HepG2 (cell line): Measurements from ENCODE around the gene SAPCD1. TPM values are rescaled to one million over a fixed set of nuclear protein-coding genes. Genes with fewer than 3 reads are reported as not detected.
A peak's percentile ranks its signal among the peaks of the same experiment; 100 is the strongest.

ENCODE experiments used
- ARID2 ChIP-seq: sonication (generic); formaldehyde crosslinking; IDR thresholded peaks from 2 replicates; pipeline ENCODE4 v1.8.1; 2022; ENCODE audit warnings: mild to moderate bottlenecking, missing genetic modification reagents, borderline replicate concordance
- ARNTL ChIP-seq: sonication (generic); formaldehyde crosslinking; IDR thresholded peaks from 2 replicates; pipeline ENCODE4 v1.4.0; 2020; ENCODE audit warnings: mild to moderate bottlenecking, missing genetic modification reagents
- ATM ChIP-seq: fragments of 450-650 bp; IDR thresholded peaks from 2 replicates; pipeline ENCODE4 v1.7.1; 2017; ENCODE audit warnings: mild to moderate bottlenecking, borderline replicate concordance
- DRAP1 ChIP-seq: IDR thresholded peaks from 2 replicates; pipeline ENCODE4 v1.6.1; 2016; ENCODE audit warnings: missing genetic modification reagents, missing compliant biosample characterization
- FOXK1 ChIP-seq: sonication (generic); formaldehyde crosslinking; IDR thresholded peaks from 2 replicates; pipeline ENCODE4 v1.4.0; 2020; ENCODE audit warnings: low read depth, missing genetic modification reagents, borderline replicate concordance
- KDM1A ChIP-seq: IDR thresholded peaks from 2 replicates; pipeline ENCODE4 v1.6.1; 2016; ENCODE audit warnings: missing compliant biosample characterization
- KDM6A ChIP-seq: IDR thresholded peaks from 2 replicates; pipeline ENCODE4 v1.6.1; 2016; ENCODE audit warnings: low read depth
- NKX3-1 ChIP-seq: sonication (generic); formaldehyde crosslinking; IDR thresholded peaks from 2 replicates; pipeline ENCODE4 v1.5.0; 2020; ENCODE audit warnings: missing genetic modification reagents
- POLR2AphosphoS5 ChIP-seq: IDR thresholded peaks from 2 replicates; pipeline ENCODE4 v1.6.1; 2012; ENCODE audit warnings: low read depth, low read length
- RBFOX2 ChIP-seq: fragments of 200-400 bp; formaldehyde crosslinking; IDR thresholded peaks from 2 replicates; pipeline ENCODE4 v1.6.1; 2017; ENCODE audit warnings: low read depth, mild to moderate bottlenecking, low read length
- TBX3 ChIP-seq: fragments of 450-650 bp; IDR thresholded peaks from 2 replicates; pipeline ENCODE4 v1.6.1; 2017; ENCODE audit warnings: antibody characterized with exemption, mild to moderate bottlenecking, inconsistent platforms, borderline replicate concordance
- ZBTB21 ChIP-seq: sonication (generic); formaldehyde crosslinking; IDR thresholded peaks from 2 replicates; pipeline ENCODE4 v1.4.0; 2020; ENCODE audit warnings: missing genetic modification reagents
- ZNF451 ChIP-seq: sonication (generic); formaldehyde crosslinking; IDR thresholded peaks from 2 replicates; pipeline ENCODE4 v1.5.0; 2020; ENCODE audit warnings: mild to moderate bottlenecking, missing genetic modification reagents
- ZNF460 ChIP-seq: sonication (generic); formaldehyde crosslinking; IDR thresholded peaks from 2 replicates; pipeline ENCODE4 v1.5.1; 2020; ENCODE audit warnings: missing genetic modification reagents, mild to moderate bottlenecking, borderline replicate concordance
- ZNF512B ChIP-seq: sonication (generic); formaldehyde crosslinking; IDR thresholded peaks from 2 replicates; pipeline ENCODE4 v1.5.1; 2020; ENCODE audit warnings: missing genetic modification reagents, mild to moderate bottlenecking, borderline replicate concordance
- polyA plus RNA-seq, 8 experiments: library from polyadenylated mRNA; depleted of rRNA in 3 of 8; stranded (reverse) in 7 of 8; unstranded in 1 of 8; fragments of >200 nt; fragmentation: Illumina TruSeq in 4 of 8; extraction: Trizol in 4 of 8; gene quantifications; 2 replicates each; pipeline versions ENCODE4 v1.2.1 to v1.2.3, GENCODE V29; 2011 to 2016; ENCODE audit warnings: low read depth in 4 of 8, missing spikeins in 1 of 8, mixed read lengths in 1 of 8; ENCODE audit not compliant: insufficient read depth in 1 of 8
- total RNA-seq, 5 experiments: library from RNA; depleted of rRNA; stranded (reverse); fragments of >200 nt; fragmentation: Illumina TruSeq; extraction: Trizol; gene quantifications; 2 replicates each; pipeline ENCODE4 v1.2.3, GENCODE V29; 2016; ENCODE audit warnings: low read depth in 1 of 5
- TF ChIP-seq, protein P1 (sequence below): sonication (generic); formaldehyde crosslinking; conservative IDR thresholded peaks from 2 replicates; pipeline ENCODE4 v1.4.0; 2020; ENCODE audit warnings: mild to moderate bottlenecking, missing genetic modification reagents, moderate library complexity
- TF ChIP-seq, protein P2 (sequence below): sonication (generic); formaldehyde crosslinking; IDR thresholded peaks from 2 replicates; pipeline ENCODE4 v1.5.0; 2020; ENCODE audit warnings: missing genetic modification reagents
- TF ChIP-seq, protein P3 (sequence below): sonication (generic); formaldehyde crosslinking; IDR thresholded peaks from 2 replicates; pipeline ENCODE4 v1.8.0; 2022; ENCODE audit warnings: mild to moderate bottlenecking, missing genetic modification reagents, moderate library complexity
- TF ChIP-seq, protein P4 (sequence below), 2 experiments: fragments of 450-650 bp in 1 of 2; sonication (generic) in 1 of 2; formaldehyde crosslinking; IDR thresholded peaks; 2 replicates each; pipeline versions ENCODE4 v1.5.0 to v1.8.0; 2020 to 2022; ENCODE audit warnings: mild to moderate bottlenecking in 1 of 2, missing genetic modification reagents in 1 of 2

SAPCD1 gene
- total and polyA plus RNA-seq, 2 of the 13 experiments (the other 11 are each of a cell fraction or from before 2014, with no cell fraction given) = 2.5 to 3.9 TPM

DNA sequence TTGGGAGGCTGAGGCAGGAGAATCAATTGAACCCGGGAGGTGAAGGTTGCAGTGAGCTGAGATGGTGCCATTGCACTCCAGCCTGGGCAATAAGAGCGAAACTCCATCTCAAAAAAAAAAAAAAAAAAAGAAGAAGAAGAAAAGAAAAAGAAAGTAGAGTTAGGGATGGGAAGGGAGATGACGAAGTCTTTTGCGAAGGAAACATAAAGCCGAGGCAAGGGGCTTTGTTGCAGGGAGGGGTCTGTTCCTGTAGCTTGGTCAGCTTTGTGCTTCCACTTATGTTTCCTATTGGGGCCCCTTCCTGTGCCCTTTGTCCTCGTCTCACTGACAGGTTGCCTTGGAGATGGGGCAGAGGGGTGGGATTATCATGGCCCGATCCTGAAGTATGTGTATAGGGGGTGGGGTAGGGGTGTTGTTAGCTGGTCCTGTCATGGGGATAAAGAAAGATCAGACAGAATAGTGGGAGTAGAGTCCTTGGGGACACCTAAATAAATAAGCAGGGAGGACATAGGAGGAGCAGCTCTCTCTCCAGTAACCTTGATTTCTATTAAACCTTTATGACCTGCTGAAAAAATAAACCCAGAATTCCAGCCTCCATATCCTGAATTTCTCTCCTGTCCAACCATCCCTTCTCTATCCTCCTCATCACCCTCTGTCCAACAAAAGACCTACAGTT is 25.0 kb upstream of the SAPCD1 start (continued):
- TF ChIP-seq, protein P1, sequence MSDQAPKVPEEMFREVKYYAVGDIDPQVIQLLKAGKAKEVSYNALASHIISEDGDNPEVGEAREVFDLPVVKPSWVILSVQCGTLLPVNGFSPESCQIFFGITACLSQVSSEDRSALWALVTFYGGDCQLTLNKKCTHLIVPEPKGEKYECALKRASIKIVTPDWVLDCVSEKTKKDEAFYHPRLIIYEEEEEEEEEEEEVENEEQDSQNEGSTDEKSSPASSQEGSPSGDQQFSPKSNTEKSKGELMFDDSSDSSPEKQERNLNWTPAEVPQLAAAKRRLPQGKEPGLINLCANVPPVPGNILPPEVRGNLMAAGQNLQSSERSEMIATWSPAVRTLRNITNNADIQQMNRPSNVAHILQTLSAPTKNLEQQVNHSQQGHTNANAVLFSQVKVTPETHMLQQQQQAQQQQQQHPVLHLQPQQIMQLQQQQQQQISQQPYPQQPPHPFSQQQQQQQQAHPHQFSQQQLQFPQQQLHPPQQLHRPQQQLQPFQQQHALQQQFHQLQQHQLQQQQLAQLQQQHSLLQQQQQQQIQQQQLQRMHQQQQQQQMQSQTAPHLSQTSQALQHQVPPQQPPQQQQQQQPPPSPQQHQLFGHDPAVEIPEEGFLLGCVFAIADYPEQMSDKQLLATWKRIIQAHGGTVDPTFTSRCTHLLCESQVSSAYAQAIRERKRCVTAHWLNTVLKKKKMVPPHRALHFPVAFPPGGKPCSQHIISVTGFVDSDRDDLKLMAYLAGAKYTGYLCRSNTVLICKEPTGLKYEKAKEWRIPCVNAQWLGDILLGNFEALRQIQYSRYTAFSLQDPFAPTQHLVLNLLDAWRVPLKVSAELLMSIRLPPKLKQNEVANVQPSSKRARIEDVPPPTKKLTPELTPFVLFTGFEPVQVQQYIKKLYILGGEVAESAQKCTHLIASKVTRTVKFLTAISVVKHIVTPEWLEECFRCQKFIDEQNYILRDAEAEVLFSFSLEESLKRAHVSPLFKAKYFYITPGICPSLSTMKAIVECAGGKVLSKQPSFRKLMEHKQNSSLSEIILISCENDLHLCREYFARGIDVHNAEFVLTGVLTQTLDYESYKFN (CRISPR knock-in tag) = peak; percentile 100
- TF ChIP-seq DRAP1 (CRISPR knock-in tag) = peak; percentile 84; the same call in 1 of the 2 replicates
- peak; percentile 100 for TF ChIP-seq KDM6A (CRISPR knock-in tag)
- peak; percentile 64; the same call in 1 of the 2 replicates for TF ChIP-seq RBFOX2
- peak; percentile 84; the same call in 1 of the 2 replicates for TF ChIP-seq ZNF460 (CRISPR knock-in tag)
- peak; percentile 95; the same call in 1 of the 2 replicates for TF ChIP-seq ZNF512B (CRISPR knock-in tag)
- TF ChIP-seq, protein P2, sequence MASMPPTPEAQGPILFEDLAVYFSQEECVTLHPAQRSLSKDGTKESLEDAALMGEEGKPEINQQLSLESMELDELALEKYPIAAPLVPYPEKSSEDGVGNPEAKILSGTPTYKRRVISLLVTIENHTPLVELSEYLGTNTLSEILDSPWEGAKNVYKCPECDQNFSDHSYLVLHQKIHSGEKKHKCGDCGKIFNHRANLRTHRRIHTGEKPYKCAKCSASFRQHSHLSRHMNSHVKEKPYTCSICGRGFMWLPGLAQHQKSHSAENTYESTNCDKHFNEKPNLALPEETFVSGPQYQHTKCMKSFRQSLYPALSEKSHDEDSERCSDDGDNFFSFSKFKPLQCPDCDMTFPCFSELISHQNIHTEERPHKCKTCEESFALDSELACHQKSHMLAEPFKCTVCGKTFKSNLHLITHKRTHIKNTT (CRISPR knock-in tag) = no peak
- TF ChIP-seq, protein P3, sequence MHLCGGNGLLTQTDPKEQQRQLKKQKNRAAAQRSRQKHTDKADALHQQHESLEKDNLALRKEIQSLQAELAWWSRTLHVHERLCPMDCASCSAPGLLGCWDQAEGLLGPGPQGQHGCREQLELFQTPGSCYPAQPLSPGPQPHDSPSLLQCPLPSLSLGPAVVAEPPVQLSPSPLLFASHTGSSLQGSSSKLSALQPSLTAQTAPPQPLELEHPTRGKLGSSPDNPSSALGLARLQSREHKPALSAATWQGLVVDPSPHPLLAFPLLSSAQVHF (CRISPR knock-in tag) = no peak
- no peak for TF ChIP-seq ARNTL
- TF ChIP-seq POLR2AphosphoS5 = peak; percentile 73
- TF ChIP-seq ARID2 (CRISPR knock-in tag) = no peak
- TF ChIP-seq FOXK1 (CRISPR knock-in tag) = peak; percentile 75; the same call in 1 of the 2 replicates
- 0 out of 2 replicates have a peak, but pooled peaks have one; percentile 7 for TF ChIP-seq KDM1A
- TF ChIP-seq ATM = no peak
- peak; percentile 23; the same call in 1 of the 2 replicates for TF ChIP-seq NKX3-1 (CRISPR knock-in tag)
- TF ChIP-seq, protein P4, sequence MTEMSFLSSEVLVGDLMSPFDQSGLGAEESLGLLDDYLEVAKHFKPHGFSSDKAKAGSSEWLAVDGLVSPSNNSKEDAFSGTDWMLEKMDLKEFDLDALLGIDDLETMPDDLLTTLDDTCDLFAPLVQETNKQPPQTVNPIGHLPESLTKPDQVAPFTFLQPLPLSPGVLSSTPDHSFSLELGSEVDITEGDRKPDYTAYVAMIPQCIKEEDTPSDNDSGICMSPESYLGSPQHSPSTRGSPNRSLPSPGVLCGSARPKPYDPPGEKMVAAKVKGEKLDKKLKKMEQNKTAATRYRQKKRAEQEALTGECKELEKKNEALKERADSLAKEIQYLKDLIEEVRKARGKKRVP (CRISPR knock-in tag; IDR thresholded peaks at IDR 0.05) = peak in 1 of 2 experiments; percentile 71; a peak in 2 of 4 replicates
- TF ChIP-seq ZNF451 (CRISPR knock-in tag) = no peak; the same call in 1 of the 2 replicates
- TF ChIP-seq TBX3 = peak; percentile 57; the same call in 1 of the 2 replicates
- no peak for TF ChIP-seq ZBTB21 (CRISPR knock-in tag)
